ENCODE data around the gene LRP6.

DNA sequence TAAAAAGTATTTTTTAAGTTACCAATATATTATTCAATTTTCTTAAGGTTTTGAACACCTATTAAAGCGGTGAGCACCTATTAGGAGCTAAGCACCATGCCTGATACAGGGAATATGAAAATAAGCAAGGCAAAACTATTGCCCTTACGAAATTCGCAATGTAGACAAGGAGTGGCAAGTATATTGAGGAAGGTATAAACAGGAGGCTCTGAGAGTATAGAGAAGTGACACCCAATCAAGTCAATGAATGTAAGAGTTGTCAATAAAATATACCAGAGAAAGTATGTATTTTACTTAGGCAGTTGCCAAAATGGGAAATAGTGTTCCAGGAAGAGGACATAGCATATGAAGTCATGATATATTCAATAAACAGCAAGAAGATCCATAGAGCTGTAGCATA, 57.2 kb downstream of the LRP6 start:
- TF ChIP-seq, protein P1, sequence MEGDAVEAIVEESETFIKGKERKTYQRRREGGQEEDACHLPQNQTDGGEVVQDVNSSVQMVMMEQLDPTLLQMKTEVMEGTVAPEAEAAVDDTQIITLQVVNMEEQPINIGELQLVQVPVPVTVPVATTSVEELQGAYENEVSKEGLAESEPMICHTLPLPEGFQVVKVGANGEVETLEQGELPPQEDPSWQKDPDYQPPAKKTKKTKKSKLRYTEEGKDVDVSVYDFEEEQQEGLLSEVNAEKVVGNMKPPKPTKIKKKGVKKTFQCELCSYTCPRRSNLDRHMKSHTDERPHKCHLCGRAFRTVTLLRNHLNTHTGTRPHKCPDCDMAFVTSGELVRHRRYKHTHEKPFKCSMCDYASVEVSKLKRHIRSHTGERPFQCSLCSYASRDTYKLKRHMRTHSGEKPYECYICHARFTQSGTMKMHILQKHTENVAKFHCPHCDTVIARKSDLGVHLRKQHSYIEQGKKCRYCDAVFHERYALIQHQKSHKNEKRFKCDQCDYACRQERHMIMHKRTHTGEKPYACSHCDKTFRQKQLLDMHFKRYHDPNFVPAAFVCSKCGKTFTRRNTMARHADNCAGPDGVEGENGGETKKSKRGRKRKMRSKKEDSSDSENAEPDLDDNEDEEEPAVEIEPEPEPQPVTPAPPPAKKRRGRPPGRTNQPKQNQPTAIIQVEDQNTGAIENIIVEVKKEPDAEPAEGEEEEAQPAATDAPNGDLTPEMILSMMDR (IDR thresholded peaks at IDR 0.05) = no peak
- no peak for TF ChIP-seq POLR2A (IDR thresholded peaks at IDR 0.05)

Data from adrenal gland (tissue), 5 donors.